ENCODE measurements around the gene SPNS2.

The SPNS2 gene

GRCh38 chr17:4503283-4504025, 4.8 kb downstream of the SPNS2 start:
- no peak for DNase-seq (ENCODE audit: low spot score)

GRCh38 chr17:4504188-4504587, 5.5 kb downstream of the SPNS2 start:
- DNase-seq (ENCODE audit: low spot score), result no peak

- DNase-seq (ENCODE audit: low spot score), result no peak
Measured at GRCh38 chr17:4505187-4505586, 6.5 kb downstream of the SPNS2 start.

GRCh38 chr17:4506175-4506813, 7.6 kb downstream of the SPNS2 start:
- no peak for DNase-seq (ENCODE audit: low spot score)

- DNase-seq (ENCODE audit: low spot score), result no peak
Measured at GRCh38 chr17:4506892-4507291, 8.2 kb downstream of the SPNS2 start.

GRCh38 chr17:4507361-4508111, 8.9 kb downstream of the SPNS2 start:
- DNase-seq (ENCODE audit: low spot score), result no peak

GRCh38 chr17:4508207-4508606, 9.5 kb downstream of the SPNS2 start:
- no peak for DNase-seq (ENCODE audit: low spot score)

GRCh38 chr17:4509401-4509800, 10.7 kb downstream of the SPNS2 start:
- DNase-seq (ENCODE audit: low spot score), result no peak

- DNase-seq (ENCODE audit: low spot score), result no peak
Measured at GRCh38 chr17:4509923-4510617, 11.4 kb downstream of the SPNS2 start.

GRCh38 chr17:4510618-4510941, 11.9 kb downstream of the SPNS2 start:
- no peak for DNase-seq (ENCODE audit: low spot score)

- no peak for DNase-seq (ENCODE audit: low spot score)
Measured at GRCh38 chr17:4511199-4511932, 12.7 kb downstream of the SPNS2 start.

GRCh38 chr17:4512156-4513112, 13.8 kb downstream of the SPNS2 start:
- no peak for DNase-seq (ENCODE audit: low spot score)

- no peak for DNase-seq (ENCODE audit: low spot score)
Measured at GRCh38 chr17:4513113-4514032, 14.7 kb downstream of the SPNS2 start.

- DNase-seq (ENCODE audit: low spot score), result no peak
Measured at GRCh38 chr17:4514206-4514605, 15.5 kb downstream of the SPNS2 start.

GRCh38 chr17:4514779-4515178, 16.1 kb downstream of the SPNS2 start:
- no peak for DNase-seq (ENCODE audit: low spot score)

GRCh38 chr17:4515501-4515900, 16.8 kb downstream of the SPNS2 start:
- no peak for DNase-seq (ENCODE audit: low spot score)

GRCh38 chr17:4516735-4517134, 18.1 kb downstream of the SPNS2 start:
- DNase-seq (ENCODE audit: low spot score), result no peak

- DNase-seq (ENCODE audit: low spot score), result no peak
Measured at GRCh38 chr17:4518901-4519300, 20.2 kb downstream of the SPNS2 start.

GRCh38 chr17:4519361-4519788, 20.7 kb downstream of the SPNS2 start:
- no peak for DNase-seq (ENCODE audit: low spot score)

Data from SK-N-DZ (cell line).